Measurements from ENCODE around the gene PPAN.

The PPAN gene

GRCh38 chr19:10110076-10110971 lies 4.2 kb downstream of the PPAN start:
- no peak for DNase-seq
- peak overlapping the region; percentile 42 for H3K27ac Mint-ChIP-seq
- H3K27me3 Mint-ChIP-seq (ENCODE audit: low read depth, poor library complexity): no peaks in the 10 kb centered on the region
- H3K36me3 Mint-ChIP-seq (ENCODE audit: low read depth): peaks cover 30% of the 10 kb centered on the region
- H3K4me1 Mint-ChIP-seq: peaks cover 14% of the 10 kb centered on the region
- no peaks in the 10 kb centered on the region for H3K9me3 Mint-ChIP-seq
- no peak for TF ChIP-seq CTCF (IDR thresholded peaks at IDR 0.05)
- no peak overlapping the region for H3K4me3 Mint-ChIP-seq

- Mint-ChIP-seq H3K4me1 (peaks cover 12% of the 10 kb centered on the region), H3K4me3 (no peak overlapping the region), H3K27me3 (ENCODE audit: low read depth, poor library complexity) (no peaks in the 10 kb centered on the region), H3K36me3 (ENCODE audit: low read depth) (peaks cover 30% of the 10 kb centered on the region), H3K9me3 (no peaks in the 10 kb centered on the region), H3K27ac (peak overlapping the region; percentile 42)
- no peak for TF ChIP-seq CTCF (IDR thresholded peaks at IDR 0.05)
- no peak for DNase-seq
Observed at GRCh38 chr19:10110972-10111317, 4.8 kb downstream of the PPAN start.

- peaks cover 12% of the 10 kb centered on the region for H3K4me1 Mint-ChIP-seq
- peaks cover 35% of the 10 kb centered on the region for H3K36me3 Mint-ChIP-seq (ENCODE audit: low read depth)
- H3K4me3 Mint-ChIP-seq: no peak within 1 kb of the TSS
- no peaks in the 10 kb centered on the region for H3K27me3 Mint-ChIP-seq (ENCODE audit: low read depth, poor library complexity)
- H3K9me3 Mint-ChIP-seq: no peaks in the 10 kb centered on the region
- no peak for TF ChIP-seq CTCF (IDR thresholded peaks at IDR 0.05)
- H3K27ac Mint-ChIP-seq: peak within 1 kb of the TSS; percentile 85
- DNase-seq: no peak
Observed at GRCh38 chr19:10111405-10111811, 5.2 kb downstream of the PPAN start, which contains the start of gene P2RY11. TSS of gene P2RY11 (plus strand) at chr19:10111693. CDS start at chr19:10111722, 29 bp downstream.

- peaks cover 30% of the 10 kb centered on the region for H3K36me3 Mint-ChIP-seq (ENCODE audit: low read depth)
- H3K4me3 Mint-ChIP-seq: no peak overlapping the region
- H3K27ac Mint-ChIP-seq: peak overlapping the region; percentile 85
- no peaks in the 10 kb centered on the region for H3K9me3 Mint-ChIP-seq
- no peak for TF ChIP-seq CTCF (IDR thresholded peaks at IDR 0.05)
- no peaks in the 10 kb centered on the region for H3K27me3 Mint-ChIP-seq (ENCODE audit: low read depth, poor library complexity)
- H3K4me1 Mint-ChIP-seq: peaks cover 5% of the 10 kb centered on the region
- DNase-seq: no peak
Observed at GRCh38 chr19:10112037-10112761, 6.0 kb downstream of the PPAN start.

GRCh38 chr19:10112895-10113591 lies 6.9 kb downstream of the PPAN start:
- Mint-ChIP-seq H3K9me3 (no peaks in the 10 kb centered on the region), H3K36me3 (ENCODE audit: low read depth) (peaks cover 25% of the 10 kb centered on the region), H3K27ac (peak overlapping the region; percentile 85), H3K4me3 (no peak overlapping the region), H3K27me3 (ENCODE audit: low read depth, poor library complexity) (no peaks in the 10 kb centered on the region), H3K4me1 (no peaks in the 10 kb centered on the region)
- peak; percentile 54 for TF ChIP-seq CTCF (IDR thresholded peaks at IDR 0.05)
- DNase-seq: peak; percentile 65
